DMS 273 treated with DMSO at 0.1 percent for 48 hours (cell line): ENCODE results near the gene STRA8.
"Not testable (repeated sequence)": the region's sequence is repeated elsewhere in the genome, so short reads cannot be mapped to it uniquely, and the experiment has no call there.

Experiments
- DNase-seq: peaks from one replicate; lab custom pipeline; 2025; lab: John Stamatoyannopoulos, UW

The STRA8 gene

GRCh38 chr7:135205850-135206249, 27.8 kb upstream of the STRA8 start:
- no peak for DNase-seq

- no peak for DNase-seq
These were observed 26.7 kb upstream of the STRA8 start for GRCh38 chr7:135206941-135207391.

GRCh38 chr7:135207406-135208101, 26.1 kb upstream of the STRA8 start:
- no peak for DNase-seq

GRCh38 chr7:135208102-135208793, 25.4 kb upstream of the STRA8 start:
- no peak for DNase-seq

- no peak for DNase-seq
These were observed 24.3 kb upstream of the STRA8 start for GRCh38 chr7:135209225-135209834.

DNA sequence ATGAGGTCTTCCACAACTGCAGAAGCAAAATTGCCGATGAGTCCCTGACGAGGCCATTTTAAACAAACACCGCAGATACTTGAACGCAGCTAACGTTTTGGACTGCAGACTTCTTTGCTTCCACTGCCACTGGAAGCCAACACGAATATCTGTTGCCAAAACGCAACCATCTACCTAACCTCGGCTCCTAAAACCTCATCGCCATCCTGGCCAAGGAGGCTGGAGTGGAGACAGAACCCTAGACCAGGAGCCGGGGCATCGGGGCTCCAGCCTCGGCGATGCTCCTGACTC, 22.8 kb upstream of the STRA8 start:
- DNase-seq = no peak

DNA sequence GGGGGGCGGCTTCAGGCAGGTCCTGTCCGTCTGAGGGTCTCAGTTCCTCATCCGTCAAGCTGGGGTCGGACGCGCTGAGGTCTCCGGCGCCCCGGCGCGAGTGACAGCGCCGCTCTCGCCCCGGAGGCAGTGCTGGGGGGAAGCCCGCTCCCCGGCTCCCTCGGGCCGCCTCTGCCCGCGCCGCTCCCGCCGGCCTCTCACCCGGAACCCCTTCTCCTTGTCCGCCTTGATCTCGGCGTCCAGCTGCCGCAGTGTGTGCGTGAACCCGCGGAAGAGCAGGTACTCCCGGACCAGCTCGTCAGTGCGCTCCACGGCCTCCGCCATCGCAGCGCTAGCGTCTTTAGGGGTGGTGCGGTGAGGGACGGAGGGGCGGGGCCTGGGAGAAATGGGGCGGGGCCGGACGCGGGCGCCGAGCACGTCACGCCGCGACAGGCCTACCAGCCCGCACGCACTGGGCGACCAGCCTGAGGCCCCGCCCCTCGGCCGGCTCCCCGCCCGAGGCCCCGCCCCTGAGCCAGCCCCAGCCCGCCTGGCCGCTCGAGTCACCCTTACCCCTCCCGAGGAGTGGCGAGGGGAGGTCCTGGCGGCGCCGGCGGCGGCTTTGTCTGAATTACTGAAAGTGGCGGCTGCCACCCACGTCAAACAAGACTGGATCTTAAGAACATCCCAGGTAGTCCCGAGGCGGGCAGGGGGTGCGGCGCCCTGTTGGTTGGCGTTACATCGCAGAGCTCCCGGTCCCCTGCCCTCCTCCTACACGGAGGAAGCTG, 22.3 kb upstream of the STRA8 start, which contains the start of gene WDR91:
WDR91 (minus strand) TSS at position 348 of the 767 bp plus-strand sequence; CDS start at position 324, 24 bp downstream.
- DNase-seq = peak; percentile 72

DNA sequence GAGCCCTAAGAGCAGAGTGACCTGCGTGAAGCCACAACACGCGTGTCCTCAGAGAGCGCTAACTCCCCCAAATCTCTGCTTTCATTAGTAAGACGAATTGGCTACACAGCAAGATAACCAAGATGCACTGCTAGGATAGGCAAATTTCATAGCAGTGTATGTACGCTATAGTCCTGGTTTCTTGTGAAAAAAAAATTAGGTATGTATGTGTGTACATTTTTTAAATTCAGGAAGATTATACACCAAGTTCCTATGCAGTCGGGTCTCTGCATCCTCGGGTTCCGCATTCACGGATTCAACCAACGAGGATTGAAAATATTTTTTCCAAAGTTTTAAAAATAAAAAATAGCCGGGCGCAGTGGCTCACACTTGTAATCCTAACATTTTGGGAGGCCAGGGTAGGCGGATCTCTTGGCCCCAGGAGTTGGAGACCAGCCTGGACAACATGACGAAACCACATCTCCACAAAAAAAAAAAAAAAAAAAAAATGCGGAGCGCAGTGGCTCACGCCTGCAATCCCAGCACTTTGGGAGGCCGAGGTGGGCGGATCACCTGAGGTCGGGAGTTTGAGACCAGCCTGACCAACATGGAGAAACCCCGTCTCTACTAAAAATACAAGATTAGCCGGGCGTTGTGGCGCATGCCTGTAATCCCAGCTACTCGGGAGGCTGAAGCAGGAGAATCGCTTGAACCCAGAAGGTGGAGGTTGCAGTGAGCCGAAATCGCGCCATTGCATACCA, 21.5 kb upstream of the STRA8 start:
- peak; percentile 14 for DNase-seq

- no peak for DNase-seq
These were observed 19.8 kb upstream of the STRA8 start for GRCh38 chr7:135213831-135214230.

- no peak for DNase-seq
These were observed 18.5 kb upstream of the STRA8 start for GRCh38 chr7:135215180-135215579.

GRCh38 chr7:135215698-135216097, 17.9 kb upstream of the STRA8 start:
- no peak for DNase-seq

DNA sequence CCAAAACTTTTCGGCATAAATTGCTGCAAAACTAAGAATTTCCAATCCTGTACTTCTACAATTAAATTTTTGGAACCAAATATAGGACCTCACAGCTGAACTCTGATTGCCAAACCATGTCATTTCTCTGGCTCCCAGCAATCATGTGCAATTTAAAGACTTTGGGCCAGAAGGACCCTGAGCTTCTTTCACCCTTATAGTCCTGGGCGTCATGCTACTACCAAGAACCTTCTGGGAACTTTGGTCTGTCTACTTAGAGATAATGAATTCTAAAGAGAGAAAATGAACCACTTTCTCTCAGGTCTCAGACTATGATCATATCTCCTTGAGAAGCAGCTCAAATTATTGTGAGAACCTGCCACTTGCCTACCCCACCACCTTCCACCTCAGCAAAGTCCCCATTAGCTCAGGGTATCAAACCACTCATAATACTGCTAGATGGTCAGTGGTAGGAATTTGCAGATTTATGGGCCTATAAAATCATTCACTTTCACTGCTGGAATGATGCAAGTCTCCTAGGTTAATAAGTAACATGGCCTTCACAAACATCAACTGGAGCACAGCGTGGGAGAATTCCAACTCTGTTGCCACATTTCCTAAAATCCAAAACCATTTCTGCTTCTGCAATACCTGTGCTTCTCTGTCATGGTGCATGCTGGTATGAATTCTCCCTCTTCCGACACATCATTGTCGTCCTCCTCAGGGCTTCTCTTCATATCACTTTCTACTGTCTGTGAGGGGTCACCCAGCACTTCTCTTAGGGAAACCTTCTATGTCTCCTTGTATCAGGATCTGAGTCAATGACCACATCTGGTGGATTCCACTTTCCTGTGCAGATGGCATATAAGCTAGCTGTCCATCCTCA, 15.8 kb upstream of the STRA8 start:
- no peak for DNase-seq

DNA sequence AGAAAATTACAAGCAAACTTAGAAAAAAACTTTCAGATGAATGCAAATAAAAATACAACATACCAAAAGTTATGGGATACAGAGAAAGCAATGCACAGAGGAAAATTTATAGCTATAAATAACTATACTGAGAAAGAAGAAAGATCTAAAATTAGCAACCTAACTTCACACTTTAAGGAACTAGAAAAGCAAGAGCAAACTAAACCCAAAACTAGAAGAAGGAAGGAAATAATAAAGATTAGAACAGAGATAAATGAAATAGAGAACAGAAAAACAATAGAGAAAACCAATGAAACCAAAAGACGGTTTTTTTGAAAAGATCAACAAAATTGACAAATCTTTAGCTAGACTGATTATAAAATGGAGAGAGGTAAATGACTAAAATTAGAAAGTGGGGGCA, 9.6 kb upstream of the STRA8 start:
- DNase-seq = no peak

GRCh38 chr7:135231686-135232085, 2.0 kb upstream of the STRA8 start:
- DNase-seq = no peak

DNA sequence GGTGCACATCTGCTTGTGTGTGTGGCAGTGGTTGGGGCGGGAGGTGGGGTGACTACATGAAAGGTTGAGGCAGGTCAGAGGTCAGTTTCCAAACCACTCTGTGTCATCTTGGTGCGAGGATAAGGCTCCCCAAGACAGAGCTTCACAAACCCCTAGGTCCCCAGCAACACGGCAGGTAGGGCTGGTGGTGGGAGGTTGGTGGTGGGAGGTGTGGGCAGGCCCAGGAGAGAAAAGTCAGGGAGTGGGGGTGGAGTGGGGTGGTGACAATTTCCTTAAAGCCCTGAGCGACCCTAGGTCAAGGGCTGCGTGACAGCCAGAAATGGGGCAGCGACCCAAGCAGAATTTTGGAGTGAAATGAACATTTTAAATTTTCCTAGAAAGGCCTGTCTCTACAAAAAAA, 1.6 kb upstream of the STRA8 start:
- no peak for DNase-seq

- DNase-seq = no peak
These were observed 918 bp upstream of the STRA8 start for GRCh38 chr7:135232720-135233119.

GRCh38 chr7:135234095-135234494, 457 bp downstream of the STRA8 start:
- DNase-seq = not testable (repeated sequence)

DNA sequence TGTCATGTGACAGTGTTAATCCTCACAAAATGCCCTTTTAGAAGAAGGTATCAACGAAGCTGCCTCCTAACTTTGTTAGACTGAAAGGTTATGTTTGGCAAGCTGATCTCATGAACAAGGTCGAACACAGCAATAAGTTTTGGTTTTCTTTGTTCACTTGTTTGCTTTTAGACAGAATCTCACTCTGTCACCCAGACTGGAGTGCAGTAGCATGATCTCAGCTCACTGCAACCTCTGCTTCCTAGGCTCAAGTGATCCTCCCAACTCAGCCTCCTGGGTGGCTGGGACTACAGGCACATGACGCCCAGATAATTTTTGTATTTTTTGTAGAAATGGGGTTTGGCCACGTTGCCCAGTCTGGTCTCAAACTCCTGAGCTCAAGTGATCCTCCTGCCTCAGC, 1.1 kb downstream of the STRA8 start:
- DNase-seq = no peak

GRCh38 chr7:135235841-135236240, 2.2 kb downstream of the STRA8 start:
- no peak for DNase-seq

- no peak for DNase-seq
These were observed 3.1 kb downstream of the STRA8 start for GRCh38 chr7:135236727-135237126.
